ENCODE measurements around the gene TSKU.

DNA sequence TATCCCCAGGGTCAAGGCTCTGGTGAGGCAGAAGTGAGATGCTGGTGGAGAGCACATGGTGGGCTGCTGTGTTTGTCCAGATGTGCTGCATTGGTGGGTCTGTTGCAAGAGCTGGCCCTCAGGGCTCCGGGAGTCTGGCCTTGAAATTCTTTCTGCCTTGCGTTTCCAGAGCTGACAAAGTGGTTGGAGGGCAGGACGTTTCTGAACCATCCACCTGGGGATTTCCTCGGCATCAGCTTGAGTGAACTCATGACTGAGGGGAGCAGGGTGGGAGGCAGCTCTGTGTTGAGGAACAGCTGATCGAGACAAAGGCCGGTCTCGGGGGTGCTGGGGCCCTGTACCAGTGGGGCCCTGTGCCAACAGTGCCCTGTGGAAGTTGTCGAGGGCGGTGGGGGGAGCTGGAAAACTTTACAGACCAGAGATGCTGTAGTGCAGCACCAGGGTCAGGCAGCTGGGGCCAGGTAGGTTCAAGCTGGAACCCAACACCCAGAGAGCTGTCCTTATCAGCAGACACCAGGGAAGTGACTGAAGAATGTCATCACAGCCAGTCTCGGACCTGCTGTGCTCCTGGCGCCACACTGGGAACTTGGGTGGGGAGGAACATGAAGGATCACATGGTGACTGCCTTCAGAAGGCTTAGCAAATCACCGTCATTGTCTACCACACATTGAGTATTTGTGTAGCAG, 4.9 kb downstream of the TSKU start:
- TF ChIP-seq POLR2A (IDR thresholded peaks at IDR 0.05) = no peak
- TF ChIP-seq, protein P1, sequence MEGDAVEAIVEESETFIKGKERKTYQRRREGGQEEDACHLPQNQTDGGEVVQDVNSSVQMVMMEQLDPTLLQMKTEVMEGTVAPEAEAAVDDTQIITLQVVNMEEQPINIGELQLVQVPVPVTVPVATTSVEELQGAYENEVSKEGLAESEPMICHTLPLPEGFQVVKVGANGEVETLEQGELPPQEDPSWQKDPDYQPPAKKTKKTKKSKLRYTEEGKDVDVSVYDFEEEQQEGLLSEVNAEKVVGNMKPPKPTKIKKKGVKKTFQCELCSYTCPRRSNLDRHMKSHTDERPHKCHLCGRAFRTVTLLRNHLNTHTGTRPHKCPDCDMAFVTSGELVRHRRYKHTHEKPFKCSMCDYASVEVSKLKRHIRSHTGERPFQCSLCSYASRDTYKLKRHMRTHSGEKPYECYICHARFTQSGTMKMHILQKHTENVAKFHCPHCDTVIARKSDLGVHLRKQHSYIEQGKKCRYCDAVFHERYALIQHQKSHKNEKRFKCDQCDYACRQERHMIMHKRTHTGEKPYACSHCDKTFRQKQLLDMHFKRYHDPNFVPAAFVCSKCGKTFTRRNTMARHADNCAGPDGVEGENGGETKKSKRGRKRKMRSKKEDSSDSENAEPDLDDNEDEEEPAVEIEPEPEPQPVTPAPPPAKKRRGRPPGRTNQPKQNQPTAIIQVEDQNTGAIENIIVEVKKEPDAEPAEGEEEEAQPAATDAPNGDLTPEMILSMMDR (IDR thresholded peaks at IDR 0.05 in 4 of 5, conservative IDR thresholded peaks at IDR 0.05 in 1 of 5) = no peak
